GM23248 (cell line): ENCODE results near the gene UFD1. TPM values are rescaled to one million over a fixed set of nuclear protein-coding genes. Genes with fewer than 3 reads are reported as not detected.

ENCODE experiments used
- DNase-seq: peaks from one replicate; pipeline ENCODE4 v3.0.0-alpha.2; 2015
- H2AFZ ChIP-seq: fragments of 200-600 bp; sonication (generic); 2 replicates; pipeline ENCODE4 v1.6.1; 2016; ENCODE audit warnings: antibody characterized with exemption
- H3F3A ChIP-seq: fragments of 200-600 bp; sonication (generic); 2 replicates; pipeline ENCODE4 v1.6.1; 2016; ENCODE audit warnings: mild to moderate bottlenecking, antibody characterized with exemption, mixed run types; ENCODE audit not compliant: insufficient read depth
- H3K27ac ChIP-seq: fragments of 200-600 bp; sonication (generic); 2 replicates; pipeline ENCODE4 v1.5.1; 2016; ENCODE audit warnings: mild to moderate bottlenecking
- H3K27me3 ChIP-seq: fragments of 200-600 bp; sonication (generic); replicated peaks from 2 replicates; pipeline ENCODE4 v1.6.1; 2016; ENCODE audit warnings: mild to moderate bottlenecking; ENCODE audit not compliant: insufficient read depth
- H3K36me3 ChIP-seq: fragments of 200-600 bp; sonication (generic); 2 replicates; pipeline ENCODE4 v1.6.1; 2016; ENCODE audit warnings: low read depth, mild to moderate bottlenecking
- H3K4me1 ChIP-seq: fragments of 200-600 bp; sonication (generic); 2 replicates; pipeline ENCODE4 v1.6.1; 2016; ENCODE audit warnings: mild to moderate bottlenecking; ENCODE audit not compliant: insufficient read depth
- H3K4me2 ChIP-seq: fragments of 200-600 bp; sonication (generic); one replicate; pipeline ENCODE4 v1.6.1; 2016; ENCODE audit warnings: mild to moderate bottlenecking; ENCODE audit not compliant: unreplicated experiment
- H3K4me3 ChIP-seq: fragments of 200-600 bp; sonication (generic); 2 replicates; pipeline ENCODE4 v1.5.1; 2016; ENCODE audit warnings: mild to moderate bottlenecking
- H3K79me2 ChIP-seq: fragments of 200-600 bp; sonication (generic); 2 replicates; pipeline ENCODE4 v1.6.1; 2016; ENCODE audit warnings: mild to moderate bottlenecking; ENCODE audit not compliant: insufficient read depth
- H3K9ac ChIP-seq: fragments of 200-600 bp; sonication (generic); 2 replicates; pipeline ENCODE4 v1.6.1; 2016; ENCODE audit warnings: mild to moderate bottlenecking
- H3K9me2 ChIP-seq: fragments of 200-600 bp; sonication (generic); 2 replicates; pipeline ENCODE4 v1.6.1; 2016; ENCODE audit warnings: mixed run types, mild to moderate bottlenecking, moderate library complexity; ENCODE audit not compliant: insufficient read depth
- H3K9me3 ChIP-seq: fragments of 200-600 bp; sonication (generic); one replicate; pipeline ENCODE4 v1.6.1; 2017; ENCODE audit warnings: low read depth
- H4K20me1 ChIP-seq: fragments of 200-600 bp; sonication (generic); 2 replicates; pipeline ENCODE4 v1.6.0; 2016; ENCODE audit not compliant: insufficient read depth
- EZH2 ChIP-seq: fragments of 200-600 bp; sonication (generic); IDR thresholded peaks from 2 replicates; pipeline ENCODE4 v1.6.1; 2018; ENCODE audit warnings: antibody characterized with exemption, mild to moderate bottlenecking; ENCODE audit not compliant: insufficient read depth, poor library complexity, severe bottlenecking
- EZH2phosphoT487 ChIP-seq: fragments of 200-600 bp; sonication (generic); IDR thresholded peaks from 2 replicates; pipeline ENCODE4 v1.6.1; 2018; ENCODE audit warnings: antibody characterized with exemption, moderate library complexity, mild to moderate bottlenecking, low read depth; ENCODE audit not compliant: insufficient read depth
- WGBS, 2 experiments: methylation state at CpG; one replicate each; pipeline ENCODE4 v1.1.6; 2015 to 2017; ENCODE audit warnings: low lambda C conversion rate in 2 of 2, low coverage in 1 of 2; ENCODE audit errors: missing lambda C conversion rate in 2 of 2; 5-methylcytosine and 5-hydroxymethylcytosine counted together
- in situ Hi-C: fragments of 300-500 bp; cut with MboI; formaldehyde crosslinking; loops from 2 replicates; pipeline ENCODE4 v1.15.0; 2020
- polyA plus RNA-seq: library from polyadenylated mRNA; unstranded; fragments of >200 nt; fragmentation: Nextera tagmentation; extraction: Ambion mirVana; gene quantifications from 2 replicates; pipeline ENCODE4 v1.2.1, GENCODE V29; 2016
- total RNA-seq: library from RNA; depleted of rRNA; stranded (reverse); fragments of >200 nt; shearing (Covaris generic); gene quantifications from 2 replicates; pipeline ENCODE4 v1.2.3, GENCODE V29; 2014

The UFD1 gene
- total and polyA plus RNA-seq, 2 experiments from 2014 or later, result 55.2 to 117 TPM

GRCh38 chr22:19520007-19520406 is 41.0 kb upstream of the UFD1 start:
- Histone ChIP-seq H3K79me2 (no peaks in the 10 kb centered on the region), H4K20me1 (no peaks in the 10 kb centered on the region)

GRCh38 chr22:19519041-19519926 is 40.3 kb upstream of the UFD1 start:
- no peaks in the 10 kb centered on the region for H3K9me2 ChIP-seq
- H3F3A ChIP-seq, result no peaks in the 10 kb centered on the region
- no peak for DNase-seq
- 93% methylated on average over 17 of the region's 17 CpGs for WGBS, 2 experiments
- no peak for TF ChIP-seq EZH2phosphoT487
- no peak for TF ChIP-seq EZH2
- no peak overlapping the region for H3K27ac ChIP-seq
- no peaks in the 10 kb centered on the region for H4K20me1 ChIP-seq
- H3K4me1 ChIP-seq, result no peaks in the 10 kb centered on the region
- no peak overlapping the region for H3K4me3 ChIP-seq
- H2AFZ ChIP-seq, result no peak overlapping the region
- H3K9me3 ChIP-seq, result no peaks in the 10 kb centered on the region
- no peaks in the 10 kb centered on the region for H3K36me3 ChIP-seq
- no peaks in the 10 kb centered on the region for H3K79me2 ChIP-seq
- in situ Hi-C loops, result no loop called here
- H3K4me2 ChIP-seq, result no peak overlapping the region
- H3K27me3 ChIP-seq, result 0 out of 2 replicates have a peak, but pooled peaks cover 5% of the 10 kb centered on the region
- H3K9ac ChIP-seq, result no peak overlapping the region

More at GRCh38 chr22:19520007-19520406, 41.0 kb upstream of the UFD1 start:
- Histone ChIP-seq H3K36me3 (no peaks in the 10 kb centered on the region), H3K4me1 (no peaks in the 10 kb centered on the region), H3K9ac (no peak overlapping the region), H2AFZ (no peak overlapping the region), H3K27me3 (0 out of 2 replicates have a peak, but pooled peaks cover 5% of the 10 kb centered on the region), H3F3A (no peaks in the 10 kb centered on the region), H3K9me3 (no peaks in the 10 kb centered on the region), H3K27ac (no peak overlapping the region), H3K4me3 (no peak overlapping the region), H3K4me2 (no peak overlapping the region), H3K9me2 (no peaks in the 10 kb centered on the region)
- no peak for DNase-seq
- in situ Hi-C loops, result no loop called here
- WGBS, 2 experiments, result 94 to 96% methylated on average over 5 to 6 of the region's 6 CpGs
- TF ChIP-seq EZH2phosphoT487 (no peak), EZH2 (no peak)

GRCh38 chr22:19518635-19519034 is 39.6 kb upstream of the UFD1 start:
- Histone ChIP-seq H3K4me3 (no peak overlapping the region), H3K9ac (no peak overlapping the region), H3K79me2 (no peaks in the 10 kb centered on the region), H3F3A (no peaks in the 10 kb centered on the region), H3K4me2 (no peak overlapping the region), H3K4me1 (no peaks in the 10 kb centered on the region), H3K36me3 (no peaks in the 10 kb centered on the region), H4K20me1 (no peaks in the 10 kb centered on the region), H3K9me3 (peaks cover 5% of the 10 kb centered on the region), H3K27ac (no peak overlapping the region), H3K27me3 (no peaks in the 10 kb centered on the region), H2AFZ (no peak overlapping the region), H3K9me2 (no peaks in the 10 kb centered on the region)
- TF ChIP-seq EZH2 (no peak), EZH2phosphoT487 (no peak)
- in situ Hi-C loops, result no loop called here
- DNase-seq, result no peak
- 94 to 96% methylated on average over 10 of the region's 10 CpGs for WGBS, 2 experiments

- no peak for DNase-seq
- Histone ChIP-seq H3K79me2 (no peaks in the 10 kb centered on the region), H3K4me2 (no peak overlapping the region), H3K27me3 (no peaks in the 10 kb centered on the region), H3K4me1 (no peaks in the 10 kb centered on the region), H4K20me1 (no peaks in the 10 kb centered on the region), H3K4me3 (no peak overlapping the region), H3K9ac (no peak overlapping the region), H3K9me2 (no peaks in the 10 kb centered on the region), H2AFZ (no peak overlapping the region), H3K27ac (no peak overlapping the region), H3K9me3 (peaks cover 7% of the 10 kb centered on the region), H3K36me3 (no peaks in the 10 kb centered on the region), H3F3A (no peaks in the 10 kb centered on the region)
- TF ChIP-seq EZH2 (no peak), EZH2phosphoT487 (no peak)
- WGBS, 2 experiments, result 93 to 95% methylated on average over 12 of the region's 12 CpGs
- in situ Hi-C loops, result no loop called here
Measured at GRCh38 chr22:19517919-19518611, 39.1 kb upstream of the UFD1 start.
